ENCODE measurements around the gene TGM1.
A peak's percentile ranks its signal among the peaks of the same experiment; 100 is the strongest.
"Not testable (repeated sequence)": the region's sequence is repeated elsewhere in the genome, so short reads cannot be mapped to it uniquely, and the experiment has no call there.

The TGM1 gene

GRCh38 chr14:24234095-24235005 is 28.6 kb downstream of the TGM1 start:
- no peak for DNase-seq (ENCODE audit: low read depth)

- DNase-seq (ENCODE audit: low read depth), result no peak
Observed at GRCh38 chr14:24233538-24233866, 29.5 kb downstream of the TGM1 start.

GRCh38 chr14:24232645-24233537 is 30.1 kb downstream of the TGM1 start, which contains the start of gene GMPR2:
TSS of gene GMPR2 (plus strand) at chr14:24232929. CDS start at chr14:24233254, 325 bp downstream.
- DNase-seq (ENCODE audit: low read depth), result no peak

GRCh38 chr14:24232121-24232644 is 30.8 kb downstream of the TGM1 start, which contains the start of gene NEDD8:
TSS of gene NEDD8 (minus strand) at chr14:24232367. CDS start at chr14:24232267, 100 bp downstream.
- DNase-seq (ENCODE audit: low read depth), result peak; percentile 87

GRCh38 chr14:24231263-24232120 is 31.5 kb downstream of the TGM1 start:
- DNase-seq (ENCODE audit: low read depth), result no peak

GRCh38 chr14:24228902-24229301 is 34.1 kb downstream of the TGM1 start:
- no peak for DNase-seq (ENCODE audit: low read depth)

- no peak for DNase-seq (ENCODE audit: low read depth)
Observed at GRCh38 chr14:24226473-24226872, 36.5 kb downstream of the TGM1 start.

GRCh38 chr14:24224618-24225071 is 38.3 kb downstream of the TGM1 start:
- no peak for DNase-seq (ENCODE audit: low read depth)

- DNase-seq (ENCODE audit: low read depth), result not testable (repeated sequence)
Observed at GRCh38 chr14:24222987-24223386, 40.0 kb downstream of the TGM1 start.

- DNase-seq (ENCODE audit: low read depth), result no peak
Observed at GRCh38 chr14:24219521-24219920, 43.5 kb downstream of the TGM1 start.

- no peak for DNase-seq (ENCODE audit: low read depth)
Observed at GRCh38 chr14:24219080-24219479, 43.9 kb downstream of the TGM1 start.

- DNase-seq (ENCODE audit: low read depth), result not testable (repeated sequence)
Observed at GRCh38 chr14:24216876-24217275, 46.1 kb downstream of the TGM1 start.

- DNase-seq (ENCODE audit: low read depth), result no peak
Observed at GRCh38 chr14:24216345-24216699, 46.7 kb downstream of the TGM1 start.

- DNase-seq (ENCODE audit: low read depth), result peak; percentile 78
Observed at GRCh38 chr14:24215495-24216344, 47.3 kb downstream of the TGM1 start, which contains the start of gene MDP1. TSS of gene MDP1 (minus strand) at chr14:24216066. CDS start at chr14:24215955, 111 bp downstream.

GRCh38 chr14:24213866-24214662 is 48.9 kb downstream of the TGM1 start:
- no peak for DNase-seq (ENCODE audit: low read depth)

- peak; percentile 91 for DNase-seq (ENCODE audit: low read depth)
Observed at GRCh38 chr14:24212924-24213865, 49.8 kb downstream of the TGM1 start, which contains the start of gene CHMP4A. TSS of gene CHMP4A (minus strand) at chr14:24213488. CDS start at chr14:24213439, 49 bp downstream.

- no peak for DNase-seq (ENCODE audit: low read depth)
Observed at GRCh38 chr14:24211311-24211710, 51.7 kb downstream of the TGM1 start.

- DNase-seq (ENCODE audit: low read depth), result no peak
Observed at GRCh38 chr14:24207625-24208024, 55.4 kb downstream of the TGM1 start.
